ENCODE results near the gene MRPL49.

DNA sequence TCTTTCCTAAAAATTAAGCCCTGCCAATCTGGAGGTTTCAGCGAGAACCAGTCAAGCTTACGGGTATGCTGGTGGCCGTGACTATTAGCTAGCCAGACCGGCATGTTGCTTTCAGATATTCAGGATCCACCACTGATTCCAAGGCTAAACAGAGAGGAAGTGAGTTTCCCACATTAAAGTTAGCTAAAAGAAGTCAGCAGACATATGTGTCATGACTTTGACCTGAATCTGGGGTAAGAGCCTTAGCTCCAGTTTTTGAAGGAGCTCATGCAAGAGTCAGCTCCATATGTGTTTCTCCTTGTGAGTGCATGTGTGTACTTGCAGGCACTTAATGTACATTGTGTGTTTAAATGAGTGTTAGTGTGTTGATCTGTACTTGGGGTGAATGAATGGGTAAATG lies 36.7 kb upstream of the MRPL49 start:
- TF ChIP-seq EZH2 (optimal IDR thresholded peaks at IDR 0.05; ENCODE audit: low read depth, low read length) (no peak), EZH2phosphoT487 (IDR thresholded peaks at IDR 0.05; ENCODE audit: low read length) (no peak)
- TF ChIP-seq, protein P1, sequence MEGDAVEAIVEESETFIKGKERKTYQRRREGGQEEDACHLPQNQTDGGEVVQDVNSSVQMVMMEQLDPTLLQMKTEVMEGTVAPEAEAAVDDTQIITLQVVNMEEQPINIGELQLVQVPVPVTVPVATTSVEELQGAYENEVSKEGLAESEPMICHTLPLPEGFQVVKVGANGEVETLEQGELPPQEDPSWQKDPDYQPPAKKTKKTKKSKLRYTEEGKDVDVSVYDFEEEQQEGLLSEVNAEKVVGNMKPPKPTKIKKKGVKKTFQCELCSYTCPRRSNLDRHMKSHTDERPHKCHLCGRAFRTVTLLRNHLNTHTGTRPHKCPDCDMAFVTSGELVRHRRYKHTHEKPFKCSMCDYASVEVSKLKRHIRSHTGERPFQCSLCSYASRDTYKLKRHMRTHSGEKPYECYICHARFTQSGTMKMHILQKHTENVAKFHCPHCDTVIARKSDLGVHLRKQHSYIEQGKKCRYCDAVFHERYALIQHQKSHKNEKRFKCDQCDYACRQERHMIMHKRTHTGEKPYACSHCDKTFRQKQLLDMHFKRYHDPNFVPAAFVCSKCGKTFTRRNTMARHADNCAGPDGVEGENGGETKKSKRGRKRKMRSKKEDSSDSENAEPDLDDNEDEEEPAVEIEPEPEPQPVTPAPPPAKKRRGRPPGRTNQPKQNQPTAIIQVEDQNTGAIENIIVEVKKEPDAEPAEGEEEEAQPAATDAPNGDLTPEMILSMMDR (IDR thresholded peaks at IDR 0.05; ENCODE audit: low read length), result no peak

Data from MM.1S (cell line).